Right atrium auricular region (tissue), 2 donors: ENCODE results near the gene TMEM129. TPM values are rescaled to one million over a fixed set of nuclear protein-coding genes. Genes with fewer than 3 reads are reported as not detected.

Source experiments
- DNase-seq: peaks from one replicate; pipeline ENCODE4 v3.0.0-alpha.2; 2019; ENCODE audit warnings: low spot score
- H3K27ac ChIP-seq, 2 donors: fragments of 200-600 bp; sonication (generic); 1 replicate in 1 of 2; 2 replicates in 1 of 2; pipeline ENCODE4 v1.5.1; 2016 to 2019
- H3K27me3 ChIP-seq, 2 donors: fragments of 200-600 bp; sonication (generic); one replicate each; pipeline versions ENCODE4 v1.5.1 to v1.6.0; 2017 to 2019
- H3K36me3 ChIP-seq: fragments of 200-600 bp; sonication (generic); one replicate; pipeline ENCODE4 v1.5.1; 2016
- H3K4me1 ChIP-seq, 2 donors: fragments of 200-600 bp; sonication (generic); one replicate each; pipeline versions ENCODE4 v1.5.1 to v1.6.0; 2017 to 2019
- H3K4me3 ChIP-seq, 2 donors: fragments of 200-600 bp; sonication (generic); 1 replicate in 1 of 2; 2 replicates in 1 of 2; pipeline ENCODE4 v1.5.1; 2017 to 2019; ENCODE audit warnings: mild to moderate bottlenecking in 1 of 2, moderate library complexity in 1 of 2
- H3K9me3 ChIP-seq, 2 donors: fragments of 200-600 bp; sonication (generic); one replicate each; pipeline ENCODE4 v1.5.1; 2019
- CTCF ChIP-seq, 2 donors: fragments of 200-600 bp; sonication (generic); IDR thresholded peaks; one replicate each; pipeline ENCODE4 v1.5.1; 2019; ENCODE audit warnings: antibody characterized with exemption in 2 of 2
- total RNA-seq, 2 donors: library from RNA; depleted of rRNA; stranded (reverse); fragments of >200 nt; gene quantifications; one replicate each; pipeline ENCODE4 v1.1.0, GENCODE V29; 2016

Gene TMEM129
- total RNA-seq, 2 donors from 2014 or later = 59.0 to 75.4 TPM

GRCh38 chr4:1756079-1756478, 35.0 kb upstream of the TMEM129 start:
- Histone ChIP-seq H3K4me3 (no peak overlapping the region), H3K36me3 (no peaks in the 10 kb centered on the region), H3K9me3 (no peaks in the 10 kb centered on the region), H3K27ac (no peak overlapping the region), H3K27me3 (no peaks in the 10 kb centered on the region), H3K4me1 (peaks cover 0 to 18% of the 10 kb centered on the region in 2 donors)
- no peak for TF ChIP-seq CTCF (IDR thresholded peaks at IDR 0.05)
- no peak for DNase-seq

- Histone ChIP-seq H3K4me1 (peaks cover 0 to 13% of the 10 kb centered on the region in 2 donors), H3K36me3 (no peaks in the 10 kb centered on the region), H3K27ac (no peak overlapping the region), H3K27me3 (no peaks in the 10 kb centered on the region), H3K4me3 (no peak overlapping the region), H3K9me3 (no peaks in the 10 kb centered on the region)
- TF ChIP-seq CTCF (IDR thresholded peaks at IDR 0.05) = no peak
- DNase-seq = no peak
Observed at GRCh38 chr4:1755297-1755696, 34.2 kb upstream of the TMEM129 start.

GRCh38 chr4:1754336-1754735, 33.2 kb upstream of the TMEM129 start:
- no peak for TF ChIP-seq CTCF (IDR thresholded peaks at IDR 0.05)
- H3K4me3 ChIP-seq = no peak overlapping the region
- H3K27ac ChIP-seq = no peak overlapping the region
- H3K9me3 ChIP-seq = no peaks in the 10 kb centered on the region
- no peaks in the 10 kb centered on the region for H3K27me3 ChIP-seq
- H3K4me1 ChIP-seq = peaks cover 0 to 13% of the 10 kb centered on the region in 2 donors
- no peak for DNase-seq
- H3K36me3 ChIP-seq = no peaks in the 10 kb centered on the region

- Histone ChIP-seq H3K4me3 (no peak overlapping the region), H3K27ac (no peak overlapping the region), H3K27me3 (no peaks in the 10 kb centered on the region), H3K4me1 (peaks cover 0 to 13% of the 10 kb centered on the region in 2 donors), H3K36me3 (no peaks in the 10 kb centered on the region), H3K9me3 (no peaks in the 10 kb centered on the region)
- no peak for DNase-seq
- no peak for TF ChIP-seq CTCF (IDR thresholded peaks at IDR 0.05)
Observed at GRCh38 chr4:1753697-1754311, 32.7 kb upstream of the TMEM129 start.

- Histone ChIP-seq H3K4me1 (peaks cover 0 to 18% of the 10 kb centered on the region in 2 donors), H3K27ac (no peak overlapping the region), H3K36me3 (no peaks in the 10 kb centered on the region), H3K27me3 (no peaks in the 10 kb centered on the region), H3K9me3 (no peaks in the 10 kb centered on the region), H3K4me3 (no peak overlapping the region)
- no peak for DNase-seq
- no peak for TF ChIP-seq CTCF (IDR thresholded peaks at IDR 0.05)
Observed at GRCh38 chr4:1753294-1753696, 32.2 kb upstream of the TMEM129 start.
